GM19240 (cell line): ENCODE results near the gene OR10G2.
"Not testable (repeated sequence)": the region's sequence is repeated elsewhere in the genome, so short reads cannot be mapped to it uniquely, and the experiment has no call there.

Experiments
- DNase-seq: peaks from one replicate; pipeline ENCODE4 v3.0.0; 2011; ENCODE audit warnings: low spot score; ENCODE audit not compliant: insufficient read length

The OR10G2 gene

GRCh38 chr14:21634840-21635239 lies at the start of gene OR10G2:
OR10G2 (minus strand) TSS chr14:21634940; CDS start chr14:21634842, 98 bp downstream.
- no peak for DNase-seq

- DNase-seq: no peak
These were observed 45.3 kb upstream of the OR10G2 start for GRCh38 chr14:21680072-21680471.

GRCh38 chr14:21675566-21675965 lies 40.8 kb upstream of the OR10G2 start:
- no peak for DNase-seq

- DNase-seq: no peak
These were observed 39.0 kb upstream of the OR10G2 start, which contains the start of gene OR4E1 for GRCh38 chr14:21673718-21674117. OR4E1 (minus strand) TSS chr14:21673818; CDS start chr14:21670935, 2,883 bp downstream.

- no peak for DNase-seq
These were observed 37.4 kb upstream of the OR10G2 start for GRCh38 chr14:21672116-21672515.

GRCh38 chr14:21671371-21671770 lies 36.6 kb upstream of the OR10G2 start:
- no peak for DNase-seq

GRCh38 chr14:21669284-21669683 lies 34.5 kb upstream of the OR10G2 start:
- DNase-seq: no peak

GRCh38 chr14:21668377-21668776 lies 33.6 kb upstream of the OR10G2 start:
- DNase-seq: no peak

GRCh38 chr14:21656980-21657379 lies 22.2 kb upstream of the OR10G2 start:
- no peak for DNase-seq

- no peak for DNase-seq
These were observed 19.5 kb upstream of the OR10G2 start for GRCh38 chr14:21654215-21654614.

GRCh38 chr14:21653331-21653885 lies 18.7 kb upstream of the OR10G2 start, which contains the start of gene OR4E2:
OR4E2 (plus strand) TSS chr14:21653835; CDS start chr14:21665083, 11,248 bp downstream.
- no peak for DNase-seq

- DNase-seq: no peak
These were observed 17.6 kb upstream of the OR10G2 start for GRCh38 chr14:21652209-21652808.

GRCh38 chr14:21647380-21647779 lies 12.6 kb upstream of the OR10G2 start:
- no peak for DNase-seq

GRCh38 chr14:21643407-21643806 lies 8.7 kb upstream of the OR10G2 start:
- no peak for DNase-seq

- no peak for DNase-seq
These were observed 7.9 kb upstream of the OR10G2 start for GRCh38 chr14:21642683-21643082.

GRCh38 chr14:21631084-21631483 lies 3.7 kb downstream of the OR10G2 start:
- no peak for DNase-seq

- DNase-seq: not testable (repeated sequence)
These were observed 4.2 kb downstream of the OR10G2 start for GRCh38 chr14:21630503-21630902.

- no peak for DNase-seq
These were observed 8.1 kb downstream of the OR10G2 start for GRCh38 chr14:21626491-21627230.

- no peak for DNase-seq
These were observed 17.1 kb downstream of the OR10G2 start for GRCh38 chr14:21617614-21618013.

GRCh38 chr14:21614240-21614639 lies 20.5 kb downstream of the OR10G2 start:
- no peak for DNase-seq

GRCh38 chr14:21612324-21612723 lies 22.4 kb downstream of the OR10G2 start:
- no peak for DNase-seq

GRCh38 chr14:21602181-21602580 lies 32.6 kb downstream of the OR10G2 start:
- DNase-seq: not testable (repeated sequence)
